ENCODE data around the gene TECPR2.

The TECPR2 gene

DNA sequence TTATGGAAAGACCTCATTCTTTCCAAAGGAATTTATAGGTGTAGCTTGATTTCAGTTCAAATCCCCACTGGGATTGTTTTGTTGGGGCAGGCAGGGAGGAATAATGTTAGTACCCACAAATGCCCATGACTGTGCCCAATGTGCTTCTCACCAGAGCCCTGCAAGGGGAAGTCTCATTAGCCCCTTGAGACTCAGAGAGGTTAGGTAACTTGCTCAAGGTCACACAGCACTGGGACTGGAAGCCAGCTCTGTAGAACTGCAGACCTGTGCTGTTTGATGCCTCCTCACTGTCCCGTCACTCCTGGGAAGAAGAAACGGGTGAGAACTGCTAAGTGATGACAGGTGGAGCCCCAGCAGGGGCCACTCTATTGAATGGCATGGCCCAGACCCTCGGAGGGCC, 138.0 kb downstream of the TECPR2 start:
- peak overlapping the region; percentile 12 for H3K27ac ChIP-seq
- no peaks in the 10 kb centered on the region for H3K4me1 ChIP-seq
- no peaks in the 10 kb centered on the region for H3K79me2 ChIP-seq
- H3K27me3 ChIP-seq (ENCODE audit: control insufficient read depth, insufficient read depth, low read length) = no peaks in the 10 kb centered on the region
- H2AFZ ChIP-seq = no peak overlapping the region
- H3K9me3 ChIP-seq (ENCODE audit: control insufficient read depth, low read length) = no peaks in the 10 kb centered on the region
- no peak overlapping the region for H3K9ac ChIP-seq
- no peak overlapping the region for H3K4me2 ChIP-seq (ENCODE audit: low read length)
- no peak for TF ChIP-seq CTCF (IDR thresholded peaks at IDR 0.05)
- H3K4me3 ChIP-seq (ENCODE audit: low read depth, low read length) = no peak overlapping the region
- H3K36me3 ChIP-seq (ENCODE audit: control insufficient read depth, insufficient read depth, low read length) = no peaks in the 10 kb centered on the region

DNA sequence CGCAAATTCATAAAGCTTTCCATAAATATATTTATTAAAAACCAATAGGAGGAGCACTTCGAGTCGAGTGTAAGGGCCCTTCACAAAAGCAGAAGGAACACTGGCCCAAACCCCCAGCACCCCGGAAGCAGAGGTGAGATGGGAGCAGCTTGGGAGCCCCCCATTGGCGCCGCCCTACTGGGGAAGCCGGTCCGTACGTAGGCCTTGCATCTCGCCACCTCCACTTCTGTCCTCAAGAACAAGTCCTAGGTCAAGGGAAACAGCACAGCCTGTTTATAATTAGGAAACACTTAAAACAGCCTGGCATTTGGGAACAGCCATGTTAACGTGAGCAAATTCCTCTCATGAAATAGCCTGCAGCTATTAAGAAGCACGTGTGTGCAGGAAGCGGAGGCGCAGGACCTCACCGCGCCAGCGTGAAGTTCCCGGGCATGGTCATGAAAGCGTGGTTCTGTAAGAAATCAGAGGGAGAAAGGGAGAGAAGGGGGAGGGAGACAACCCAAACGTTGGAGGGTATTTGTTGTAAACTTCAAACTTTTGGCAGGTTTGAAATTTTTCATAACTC, 139.1 kb downstream of the TECPR2 start:
- H3K27ac ChIP-seq = no peak overlapping the region
- H3K36me3 ChIP-seq (ENCODE audit: control insufficient read depth, insufficient read depth, low read length) = no peaks in the 10 kb centered on the region
- no peak overlapping the region for H3K4me2 ChIP-seq (ENCODE audit: low read length)
- no peak for TF ChIP-seq CTCF (IDR thresholded peaks at IDR 0.05)
- H3K4me1 ChIP-seq = no peaks in the 10 kb centered on the region
- no peak overlapping the region for H3K9ac ChIP-seq
- no peak overlapping the region for H3K4me3 ChIP-seq (ENCODE audit: low read depth, low read length)
- H3K27me3 ChIP-seq (ENCODE audit: control insufficient read depth, insufficient read depth, low read length) = no peaks in the 10 kb centered on the region
- H3K79me2 ChIP-seq = no peaks in the 10 kb centered on the region
- no peaks in the 10 kb centered on the region for H3K9me3 ChIP-seq (ENCODE audit: control insufficient read depth, low read length)
- no peak overlapping the region for H2AFZ ChIP-seq

DNA sequence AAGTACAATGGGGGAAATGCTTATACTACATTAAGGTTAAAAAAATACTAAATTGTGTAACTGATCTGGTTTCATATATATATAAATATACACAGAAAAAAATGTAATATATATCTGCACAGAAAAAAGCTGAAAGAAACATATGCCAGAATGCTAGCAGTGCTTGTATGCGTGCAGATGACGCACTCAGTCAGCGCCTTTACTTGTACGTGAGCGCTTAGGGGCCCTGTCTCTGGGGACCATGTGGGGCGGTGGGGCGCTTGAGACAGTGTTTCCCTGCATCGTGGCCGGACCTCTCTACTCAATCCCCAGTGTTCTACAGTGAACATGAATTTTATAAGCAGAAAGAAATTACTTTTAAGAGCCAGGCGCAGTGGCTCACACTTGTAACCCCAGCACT, 139.8 kb downstream of the TECPR2 start:
- Histone ChIP-seq H3K9ac (no peak overlapping the region), H3K27me3 (ENCODE audit: control insufficient read depth, insufficient read depth, low read length) (no peaks in the 10 kb centered on the region), H3K79me2 (no peaks in the 10 kb centered on the region), H3K4me3 (ENCODE audit: low read depth, low read length) (no peak overlapping the region), H3K27ac (no peak overlapping the region), H3K4me2 (ENCODE audit: low read length) (no peak overlapping the region), H3K36me3 (ENCODE audit: control insufficient read depth, insufficient read depth, low read length) (no peaks in the 10 kb centered on the region), H2AFZ (no peak overlapping the region), H3K4me1 (no peaks in the 10 kb centered on the region), H3K9me3 (ENCODE audit: control insufficient read depth, low read length) (no peaks in the 10 kb centered on the region)
- TF ChIP-seq CTCF (IDR thresholded peaks at IDR 0.05) = no peak

GRCh38 chr14:102503641-102504327, 141.0 kb downstream of the TECPR2 start:
- H3K4me1 ChIP-seq = no peaks in the 10 kb centered on the region
- H3K79me2 ChIP-seq = no peaks in the 10 kb centered on the region
- H3K36me3 ChIP-seq (ENCODE audit: control insufficient read depth, insufficient read depth, low read length) = no peaks in the 10 kb centered on the region
- no peaks in the 10 kb centered on the region for H3K27me3 ChIP-seq (ENCODE audit: control insufficient read depth, insufficient read depth, low read length)
- no peak for TF ChIP-seq CTCF (IDR thresholded peaks at IDR 0.05)
- no peak overlapping the region for H3K4me2 ChIP-seq (ENCODE audit: low read length)
- H3K27ac ChIP-seq = peak overlapping the region; percentile 22
- H2AFZ ChIP-seq = no peak overlapping the region
- H3K4me3 ChIP-seq (ENCODE audit: low read depth, low read length) = no peak overlapping the region
- no peaks in the 10 kb centered on the region for H3K9me3 ChIP-seq (ENCODE audit: control insufficient read depth, low read length)
- H3K9ac ChIP-seq = no peak overlapping the region
